Measurements from ENCODE around the gene ABCB6.

DNA sequence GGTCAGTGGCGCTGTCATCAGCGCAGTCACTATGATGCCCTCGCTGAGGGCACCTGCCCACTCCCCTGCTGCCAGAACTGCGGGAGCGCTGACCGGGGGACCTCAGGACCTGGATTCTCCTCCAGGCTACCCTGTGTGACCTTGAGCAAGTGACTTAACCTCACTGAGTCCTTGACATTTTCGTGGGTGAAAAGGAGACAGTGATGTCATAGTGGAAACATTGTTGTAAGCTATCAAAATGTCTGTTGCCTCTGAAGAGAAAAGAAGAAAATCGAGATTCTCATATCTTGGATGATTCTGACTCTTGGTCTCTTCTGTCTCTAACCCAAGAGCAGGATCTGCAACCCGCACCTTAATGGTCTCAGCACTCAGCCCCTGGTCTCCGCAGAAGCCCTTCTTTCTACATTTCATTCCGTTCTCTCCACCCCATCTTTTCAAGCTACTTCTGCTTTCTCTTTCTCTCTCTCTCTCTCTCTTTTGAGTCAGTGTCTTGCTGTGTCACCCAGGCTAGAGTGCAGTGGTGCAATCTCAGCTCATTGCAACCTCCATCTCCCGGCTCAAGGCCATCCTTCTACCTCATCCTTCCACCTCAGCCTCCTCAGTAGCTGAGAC lies 35.9 kb upstream of the ABCB6 start:
- TF ChIP-seq, protein P1, sequence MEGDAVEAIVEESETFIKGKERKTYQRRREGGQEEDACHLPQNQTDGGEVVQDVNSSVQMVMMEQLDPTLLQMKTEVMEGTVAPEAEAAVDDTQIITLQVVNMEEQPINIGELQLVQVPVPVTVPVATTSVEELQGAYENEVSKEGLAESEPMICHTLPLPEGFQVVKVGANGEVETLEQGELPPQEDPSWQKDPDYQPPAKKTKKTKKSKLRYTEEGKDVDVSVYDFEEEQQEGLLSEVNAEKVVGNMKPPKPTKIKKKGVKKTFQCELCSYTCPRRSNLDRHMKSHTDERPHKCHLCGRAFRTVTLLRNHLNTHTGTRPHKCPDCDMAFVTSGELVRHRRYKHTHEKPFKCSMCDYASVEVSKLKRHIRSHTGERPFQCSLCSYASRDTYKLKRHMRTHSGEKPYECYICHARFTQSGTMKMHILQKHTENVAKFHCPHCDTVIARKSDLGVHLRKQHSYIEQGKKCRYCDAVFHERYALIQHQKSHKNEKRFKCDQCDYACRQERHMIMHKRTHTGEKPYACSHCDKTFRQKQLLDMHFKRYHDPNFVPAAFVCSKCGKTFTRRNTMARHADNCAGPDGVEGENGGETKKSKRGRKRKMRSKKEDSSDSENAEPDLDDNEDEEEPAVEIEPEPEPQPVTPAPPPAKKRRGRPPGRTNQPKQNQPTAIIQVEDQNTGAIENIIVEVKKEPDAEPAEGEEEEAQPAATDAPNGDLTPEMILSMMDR (IDR thresholded peaks at IDR 0.05; ENCODE audit: insufficient read depth, low read length, poor library complexity, severe bottlenecking): no peak
- TF ChIP-seq EZH2phosphoT487 (conservative IDR thresholded peaks at IDR 0.05; ENCODE audit: low read length): no peak
